HCT116 (cell line): ENCODE results near the gene PLEKHA8.

ENCODE experiments used
- CBX3 ChIP-seq: IDR thresholded peaks from 2 replicates; pipeline ENCODE4 v1.6.1; 2012; ENCODE audit warnings: low read depth
- EZH2 ChIP-seq: fragments of 200-600 bp; sonication (generic); IDR thresholded peaks from 2 replicates; pipeline ENCODE4 v1.6.1; 2017; ENCODE audit warnings: antibody characterized with exemption, mixed run types
- EZH2phosphoT487 ChIP-seq: fragments of 200-600 bp; IDR thresholded peaks from 2 replicates; pipeline ENCODE4 v1.6.1; 2018; ENCODE audit warnings: antibody characterized with exemption, borderline replicate concordance
- FOSL1 ChIP-seq: IDR thresholded peaks from 2 replicates; pipeline ENCODE4 v1.6.1; 2012; ENCODE audit warnings: low read depth
- JUND ChIP-seq: IDR thresholded peaks from 2 replicates; pipeline ENCODE4 v1.6.1; 2012
- POLR2A ChIP-seq: IDR thresholded peaks from 2 replicates; pipeline ENCODE4 v1.7.0; 2011; ENCODE audit warnings: borderline replicate concordance; ENCODE audit not compliant: insufficient read depth, insufficient read length; ENCODE audit errors: extremely low read depth
- POLR2AphosphoS5 ChIP-seq: IDR thresholded peaks from 2 replicates; pipeline ENCODE4 v1.6.1; 2011; ENCODE audit warnings: mild to moderate bottlenecking, low read depth, low read length, moderate library complexity
- RAD21 ChIP-seq: IDR thresholded peaks from 2 replicates; pipeline ENCODE4 v1.6.1; 2012; ENCODE audit warnings: low read depth, mild to moderate bottlenecking
- SP1 ChIP-seq: IDR thresholded peaks from 2 replicates; pipeline ENCODE4 v1.6.1; 2012; ENCODE audit warnings: low read depth
- TF ChIP-seq, protein P1 (sequence below): IDR thresholded peaks from 2 replicates; pipeline ENCODE4 v1.6.1; 2012; ENCODE audit warnings: low read depth
- TF ChIP-seq, protein P2 (sequence below), 3 experiments: fragments of 200-600 bp in 1 of 3; sonication (generic) in 1 of 3; IDR thresholded peaks in 2 of 3; conservative IDR thresholded peaks in 1 of 3; 2 replicates each; pipeline ENCODE4 v1.5.1; 2012 to 2017; ENCODE audit warnings: low read depth in 2 of 3, low read length in 2 of 3, antibody characterized with exemption in 1 of 3, borderline replicate concordance in 1 of 3, control low read depth in 1 of 3, mild to moderate bottlenecking in 1 of 3, mixed read lengths in 1 of 3, mixed run types in 1 of 3, moderate library complexity in 1 of 3; ENCODE audit not compliant: insufficient read depth in 1 of 3
- TF ChIP-seq, protein P3 (sequence below): IDR thresholded peaks from 2 replicates; pipeline ENCODE4 v1.6.1; 2012
- TF ChIP-seq, protein P4 (sequence below): IDR thresholded peaks from 2 replicates; pipeline ENCODE4 v1.6.1; 2011; ENCODE audit warnings: mild to moderate bottlenecking, low read length, moderate library complexity; ENCODE audit not compliant: insufficient replicate concordance; ENCODE audit errors: extremely low read depth

DNA sequence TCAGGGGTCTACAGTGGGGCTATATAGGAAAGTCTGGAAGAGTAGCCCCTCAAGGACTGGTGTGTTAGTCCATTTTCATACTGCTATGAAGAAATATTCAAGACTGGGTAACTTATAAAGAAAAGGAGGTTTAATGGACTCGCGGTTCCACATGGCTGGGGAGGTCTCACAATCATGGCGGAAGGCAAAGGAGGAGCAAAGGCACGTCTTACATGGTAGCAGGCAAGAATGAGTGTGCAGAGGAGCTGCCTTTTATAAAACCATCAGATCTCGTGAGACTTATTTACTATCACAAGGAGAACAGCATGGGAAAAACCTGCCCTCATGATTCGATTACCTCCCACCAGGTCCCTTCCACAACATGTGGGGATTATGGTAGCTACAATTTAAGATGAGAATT is 4.7 kb upstream of the PLEKHA8 start:
- TF ChIP-seq POLR2AphosphoS5 (no peak), SP1 (no peak), JUND (no peak), RAD21 (no peak), POLR2A (no peak), EZH2 (no peak), CBX3 (no peak), EZH2phosphoT487 (no peak), FOSL1 (no peak)
- TF ChIP-seq, protein P1, sequence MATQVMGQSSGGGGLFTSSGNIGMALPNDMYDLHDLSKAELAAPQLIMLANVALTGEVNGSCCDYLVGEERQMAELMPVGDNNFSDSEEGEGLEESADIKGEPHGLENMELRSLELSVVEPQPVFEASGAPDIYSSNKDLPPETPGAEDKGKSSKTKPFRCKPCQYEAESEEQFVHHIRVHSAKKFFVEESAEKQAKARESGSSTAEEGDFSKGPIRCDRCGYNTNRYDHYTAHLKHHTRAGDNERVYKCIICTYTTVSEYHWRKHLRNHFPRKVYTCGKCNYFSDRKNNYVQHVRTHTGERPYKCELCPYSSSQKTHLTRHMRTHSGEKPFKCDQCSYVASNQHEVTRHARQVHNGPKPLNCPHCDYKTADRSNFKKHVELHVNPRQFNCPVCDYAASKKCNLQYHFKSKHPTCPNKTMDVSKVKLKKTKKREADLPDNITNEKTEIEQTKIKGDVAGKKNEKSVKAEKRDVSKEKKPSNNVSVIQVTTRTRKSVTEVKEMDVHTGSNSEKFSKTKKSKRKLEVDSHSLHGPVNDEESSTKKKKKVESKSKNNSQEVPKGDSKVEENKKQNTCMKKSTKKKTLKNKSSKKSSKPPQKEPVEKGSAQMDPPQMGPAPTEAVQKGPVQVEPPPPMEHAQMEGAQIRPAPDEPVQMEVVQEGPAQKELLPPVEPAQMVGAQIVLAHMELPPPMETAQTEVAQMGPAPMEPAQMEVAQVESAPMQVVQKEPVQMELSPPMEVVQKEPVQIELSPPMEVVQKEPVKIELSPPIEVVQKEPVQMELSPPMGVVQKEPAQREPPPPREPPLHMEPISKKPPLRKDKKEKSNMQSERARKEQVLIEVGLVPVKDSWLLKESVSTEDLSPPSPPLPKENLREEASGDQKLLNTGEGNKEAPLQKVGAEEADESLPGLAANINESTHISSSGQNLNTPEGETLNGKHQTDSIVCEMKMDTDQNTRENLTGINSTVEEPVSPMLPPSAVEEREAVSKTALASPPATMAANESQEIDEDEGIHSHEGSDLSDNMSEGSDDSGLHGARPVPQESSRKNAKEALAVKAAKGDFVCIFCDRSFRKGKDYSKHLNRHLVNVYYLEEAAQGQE, result no peak
- TF ChIP-seq, protein P2, sequence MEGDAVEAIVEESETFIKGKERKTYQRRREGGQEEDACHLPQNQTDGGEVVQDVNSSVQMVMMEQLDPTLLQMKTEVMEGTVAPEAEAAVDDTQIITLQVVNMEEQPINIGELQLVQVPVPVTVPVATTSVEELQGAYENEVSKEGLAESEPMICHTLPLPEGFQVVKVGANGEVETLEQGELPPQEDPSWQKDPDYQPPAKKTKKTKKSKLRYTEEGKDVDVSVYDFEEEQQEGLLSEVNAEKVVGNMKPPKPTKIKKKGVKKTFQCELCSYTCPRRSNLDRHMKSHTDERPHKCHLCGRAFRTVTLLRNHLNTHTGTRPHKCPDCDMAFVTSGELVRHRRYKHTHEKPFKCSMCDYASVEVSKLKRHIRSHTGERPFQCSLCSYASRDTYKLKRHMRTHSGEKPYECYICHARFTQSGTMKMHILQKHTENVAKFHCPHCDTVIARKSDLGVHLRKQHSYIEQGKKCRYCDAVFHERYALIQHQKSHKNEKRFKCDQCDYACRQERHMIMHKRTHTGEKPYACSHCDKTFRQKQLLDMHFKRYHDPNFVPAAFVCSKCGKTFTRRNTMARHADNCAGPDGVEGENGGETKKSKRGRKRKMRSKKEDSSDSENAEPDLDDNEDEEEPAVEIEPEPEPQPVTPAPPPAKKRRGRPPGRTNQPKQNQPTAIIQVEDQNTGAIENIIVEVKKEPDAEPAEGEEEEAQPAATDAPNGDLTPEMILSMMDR (IDR thresholded peaks at IDR 0.05 in 2 of 3, conservative IDR thresholded peaks at IDR 0.05 in 1 of 3; ENCODE audit: borderline replicate concordance in 1 of 3, insufficient read depth in 1 of 3, low read depth in 2 of 3, low read length in 2 of 3), result no peak
- TF ChIP-seq, protein P3, sequence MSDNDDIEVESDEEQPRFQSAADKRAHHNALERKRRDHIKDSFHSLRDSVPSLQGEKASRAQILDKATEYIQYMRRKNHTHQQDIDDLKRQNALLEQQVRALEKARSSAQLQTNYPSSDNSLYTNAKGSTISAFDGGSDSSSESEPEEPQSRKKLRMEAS, result no peak
- TF ChIP-seq, protein P4, sequence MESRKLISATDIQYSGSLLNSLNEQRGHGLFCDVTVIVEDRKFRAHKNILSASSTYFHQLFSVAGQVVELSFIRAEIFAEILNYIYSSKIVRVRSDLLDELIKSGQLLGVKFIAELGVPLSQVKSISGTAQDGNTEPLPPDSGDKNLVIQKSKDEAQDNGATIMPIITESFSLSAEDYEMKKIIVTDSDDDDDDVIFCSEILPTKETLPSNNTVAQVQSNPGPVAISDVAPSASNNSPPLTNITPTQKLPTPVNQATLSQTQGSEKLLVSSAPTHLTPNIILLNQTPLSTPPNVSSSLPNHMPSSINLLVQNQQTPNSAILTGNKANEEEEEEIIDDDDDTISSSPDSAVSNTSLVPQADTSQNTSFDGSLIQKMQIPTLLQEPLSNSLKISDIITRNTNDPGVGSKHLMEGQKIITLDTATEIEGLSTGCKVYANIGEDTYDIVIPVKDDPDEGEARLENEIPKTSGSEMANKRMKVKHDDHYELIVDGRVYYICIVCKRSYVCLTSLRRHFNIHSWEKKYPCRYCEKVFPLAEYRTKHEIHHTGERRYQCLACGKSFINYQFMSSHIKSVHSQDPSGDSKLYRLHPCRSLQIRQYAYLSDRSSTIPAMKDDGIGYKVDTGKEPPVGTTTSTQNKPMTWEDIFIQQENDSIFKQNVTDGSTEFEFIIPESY, result no peak
